SH-SY5Y (cell line): ENCODE measurements around the gene ATP8A1.

ENCODE experiments used
- GATA2 ChIP-seq: IDR thresholded peaks from 2 replicates; pipeline ENCODE4 v1.6.1; 2011; ENCODE audit warnings: mild to moderate bottlenecking, low read depth, low read length
- GATA3 ChIP-seq: IDR thresholded peaks from 2 replicates; pipeline ENCODE4 v1.6.1; 2011; ENCODE audit warnings: low read depth, mild to moderate bottlenecking, low read length, moderate library complexity

DNA sequence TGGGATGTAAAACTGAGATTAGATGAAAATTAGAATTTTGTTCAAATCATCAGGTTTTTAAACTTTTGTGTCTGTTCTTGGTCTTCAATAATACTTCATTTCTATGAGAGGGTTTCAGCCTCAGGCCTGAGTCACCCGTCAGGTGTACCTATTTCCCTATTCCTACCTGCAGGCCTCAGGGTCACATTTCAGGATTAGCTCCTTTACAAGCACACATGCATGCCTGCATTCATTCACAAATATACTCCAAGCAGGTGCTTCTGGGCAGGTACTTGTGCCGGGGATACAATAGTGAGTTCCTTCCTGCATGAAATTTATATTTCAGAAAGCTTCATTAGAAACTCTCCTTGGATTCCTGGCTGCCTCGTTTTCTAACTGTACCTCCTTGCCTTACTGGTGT, 144.7 kb downstream of the ATP8A1 start:
- no peak for TF ChIP-seq GATA3
- no peak for TF ChIP-seq GATA2
